HG03521 (cell line): ENCODE data around the gene CPSF4.

ENCODE experiments used
- ATAC-seq: cut with Tn5 transposase; IDR thresholded peaks from one replicate; pipeline ENCODE4 v1.9.1; 2021; ENCODE audit warnings: mild to moderate bottlenecking, moderate library complexity; ENCODE audit not compliant: unreplicated experiment

Gene CPSF4

GRCh38 chr7:99438573-99439480 is at the start of gene CPSF4, which contains the start of gene PTCD1:
Gene CPSF4, plus strand, starts transcription at chr7:99438943. Its CDS starts 140 bp downstream, at chr7:99439083.
Gene PTCD1, minus strand, starts transcription at chr7:99438798. Its CDS starts 3,556 bp downstream, at chr7:99435242.
- ATAC-seq: peak; percentile 93

- no peak for ATAC-seq
Observed at GRCh38 chr7:99389772-99390171, 49.0 kb upstream of the CPSF4 start.

- ATAC-seq: no peak
Observed at GRCh38 chr7:99390941-99391602, 47.7 kb upstream of the CPSF4 start.

- no peak for ATAC-seq
Observed at GRCh38 chr7:99392046-99392445, 46.7 kb upstream of the CPSF4 start.

DNA sequence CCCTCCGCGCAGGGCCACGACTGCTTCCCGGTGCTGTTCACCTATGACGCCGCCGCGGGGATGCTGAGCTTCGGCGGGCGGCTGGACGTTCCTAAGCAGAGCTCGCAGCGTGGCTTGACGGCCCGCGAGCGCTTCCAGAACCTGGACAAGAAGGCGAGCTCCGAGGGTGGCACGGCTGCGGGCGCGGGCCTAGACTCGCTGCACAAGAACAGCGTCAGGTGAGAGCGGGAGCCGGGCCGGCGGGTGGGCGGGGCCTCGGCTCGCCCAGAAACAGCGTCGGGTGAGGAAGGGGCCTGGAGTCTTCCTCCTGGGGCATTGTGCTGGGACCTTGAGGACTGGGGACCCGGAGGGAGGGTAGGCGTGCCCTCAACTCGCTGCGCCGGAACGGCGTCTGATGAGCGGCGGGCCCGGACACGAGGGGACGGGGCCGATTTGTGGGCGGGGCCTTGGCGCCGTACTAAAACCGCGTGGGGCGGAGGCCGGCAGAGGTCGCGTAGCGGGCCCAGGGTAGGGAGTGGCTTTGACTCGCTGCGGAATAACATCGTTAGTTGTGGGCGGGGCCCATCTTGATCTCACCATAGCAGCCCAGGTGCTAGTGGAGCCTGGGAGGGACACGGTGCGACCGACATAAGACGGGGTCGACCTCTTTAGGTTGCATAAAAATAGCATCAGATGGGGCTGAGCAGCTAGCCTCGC is 45.9 kb upstream of the CPSF4 start:
- ATAC-seq: peak; percentile 74

- ATAC-seq: no peak
Observed at GRCh38 chr7:99393355-99394187, 45.2 kb upstream of the CPSF4 start.

- no peak for ATAC-seq
Observed at GRCh38 chr7:99394188-99394502, 44.6 kb upstream of the CPSF4 start.

GRCh38 chr7:99395616-99396327 is 43.0 kb upstream of the CPSF4 start:
- ATAC-seq: no peak

DNA sequence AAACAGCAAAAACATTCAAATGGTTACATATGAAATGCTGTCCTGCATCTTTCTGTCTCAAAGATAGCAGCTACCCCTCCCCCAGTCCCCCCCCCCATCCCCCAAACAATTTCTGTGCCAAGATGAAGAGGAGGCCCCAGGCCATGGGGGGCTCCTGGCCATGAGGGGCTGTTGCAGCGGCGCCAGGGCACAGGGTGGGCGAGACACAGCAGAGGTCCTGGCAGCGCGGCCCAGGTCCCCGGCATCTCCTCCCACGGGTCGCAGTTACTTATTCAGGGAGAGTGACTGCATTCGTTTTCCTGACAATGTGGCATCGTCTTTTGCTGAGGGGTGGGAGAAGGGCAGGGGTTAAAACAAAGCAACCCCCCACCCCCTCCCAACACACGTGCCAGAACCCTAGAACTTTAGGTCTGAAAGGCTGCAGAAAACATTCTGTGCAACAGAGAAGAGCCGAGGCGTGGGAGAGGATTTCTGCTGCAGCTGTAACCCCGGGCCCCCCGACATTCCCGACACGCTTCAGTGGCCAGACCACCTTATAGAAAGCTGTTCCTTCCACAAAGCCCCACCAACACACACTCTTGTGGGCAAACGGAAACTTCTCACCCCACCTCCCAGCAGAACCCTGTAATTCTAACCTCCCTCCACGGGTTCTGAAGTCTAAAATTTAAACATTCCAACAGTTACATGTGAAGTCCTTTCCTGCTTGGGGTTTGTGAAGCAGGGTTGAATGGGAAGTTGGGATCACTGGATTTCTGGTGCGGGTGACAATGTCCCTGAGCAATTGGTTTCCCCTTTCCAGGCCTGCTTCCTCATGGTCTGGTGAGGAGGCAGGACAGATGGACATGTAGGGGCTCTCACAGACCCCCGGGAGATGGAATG is 42.1 kb upstream of the CPSF4 start:
- ATAC-seq: no peak

DNA sequence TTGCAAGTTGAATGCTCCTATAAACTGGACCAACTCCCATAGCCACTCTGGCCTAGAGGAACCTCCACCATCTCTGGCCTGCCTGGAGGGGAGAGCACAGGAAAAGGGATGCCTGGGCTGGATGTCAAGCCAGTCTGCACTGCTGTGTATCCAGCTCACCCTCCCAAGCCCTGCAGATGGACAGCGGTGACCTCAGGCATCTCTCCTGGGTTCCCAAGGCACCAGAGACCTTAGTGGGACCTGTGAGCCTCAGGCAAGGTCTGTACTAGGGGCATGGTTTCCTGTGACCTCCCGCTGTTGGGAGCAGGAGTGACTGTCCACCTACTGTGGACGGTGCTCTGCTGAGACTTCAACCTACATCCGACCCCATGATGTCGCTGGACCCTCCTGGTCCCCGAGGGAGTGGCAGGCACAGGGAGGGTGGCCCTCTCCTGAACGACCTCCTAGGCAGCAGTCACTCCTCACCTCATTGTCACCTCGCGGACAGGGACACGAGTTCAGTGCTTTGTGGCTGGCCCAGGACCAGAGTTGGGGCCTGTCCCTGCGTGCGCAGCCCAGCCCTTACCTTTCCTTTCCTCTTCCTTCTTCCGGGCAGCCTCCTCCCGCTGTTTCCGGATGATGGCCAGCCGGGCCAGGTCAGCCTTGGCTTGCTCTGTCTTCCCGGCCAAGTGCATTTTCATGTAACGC is 41.3 kb upstream of the CPSF4 start:
- no peak for ATAC-seq

DNA sequence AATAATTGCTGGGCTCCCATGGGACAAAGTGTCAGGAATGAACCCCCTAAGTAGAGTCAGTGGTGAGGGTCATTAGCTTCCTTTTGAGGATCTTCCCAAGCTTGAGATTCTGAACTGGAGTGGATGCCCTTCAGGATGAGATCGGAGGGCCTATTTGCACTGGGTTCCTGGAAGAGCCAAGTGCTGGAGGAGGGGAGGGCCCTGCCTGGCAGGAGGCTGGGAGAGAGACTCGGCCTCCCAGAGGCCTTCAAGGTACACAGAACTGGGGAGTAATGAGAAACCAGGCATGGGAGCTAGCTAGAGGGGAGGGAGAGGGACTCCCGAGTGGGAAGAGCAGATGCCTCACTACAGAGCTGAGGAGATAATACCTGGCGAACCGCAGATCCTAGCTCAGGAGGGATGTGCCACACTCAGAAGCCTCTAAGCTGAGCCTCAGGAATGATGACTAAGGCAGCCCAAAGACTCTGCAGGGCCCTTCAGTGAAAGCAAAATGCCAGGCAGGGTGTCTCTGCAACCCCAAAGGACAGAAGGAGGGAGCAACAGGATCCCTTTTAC is 39.8 kb upstream of the CPSF4 start:
- ATAC-seq: no peak

- ATAC-seq: no peak
Observed at GRCh38 chr7:99399597-99399996, 39.1 kb upstream of the CPSF4 start.

GRCh38 chr7:99402854-99403253 is 35.9 kb upstream of the CPSF4 start:
- no peak for ATAC-seq

- ATAC-seq: no peak
Observed at GRCh38 chr7:99403764-99404163, 35.0 kb upstream of the CPSF4 start.

- ATAC-seq: no peak
Observed at GRCh38 chr7:99404235-99404976, 34.3 kb upstream of the CPSF4 start.

DNA sequence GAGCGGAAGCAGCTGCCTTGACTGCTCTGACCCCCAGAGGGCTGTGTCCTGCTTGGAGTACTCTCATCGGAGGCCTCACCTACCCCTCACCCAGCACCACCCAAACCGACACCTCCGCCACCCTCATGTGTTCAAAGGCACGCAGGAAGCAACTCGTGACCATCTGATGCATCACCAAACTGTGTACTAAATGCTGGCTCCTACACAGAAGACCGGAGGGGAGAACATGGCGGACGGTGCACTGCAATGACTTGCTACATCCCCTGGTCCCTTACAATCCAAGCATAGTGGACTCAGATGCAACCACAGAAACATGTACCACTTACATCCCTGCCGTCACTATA is 33.8 kb upstream of the CPSF4 start:
- no peak for ATAC-seq

DNA sequence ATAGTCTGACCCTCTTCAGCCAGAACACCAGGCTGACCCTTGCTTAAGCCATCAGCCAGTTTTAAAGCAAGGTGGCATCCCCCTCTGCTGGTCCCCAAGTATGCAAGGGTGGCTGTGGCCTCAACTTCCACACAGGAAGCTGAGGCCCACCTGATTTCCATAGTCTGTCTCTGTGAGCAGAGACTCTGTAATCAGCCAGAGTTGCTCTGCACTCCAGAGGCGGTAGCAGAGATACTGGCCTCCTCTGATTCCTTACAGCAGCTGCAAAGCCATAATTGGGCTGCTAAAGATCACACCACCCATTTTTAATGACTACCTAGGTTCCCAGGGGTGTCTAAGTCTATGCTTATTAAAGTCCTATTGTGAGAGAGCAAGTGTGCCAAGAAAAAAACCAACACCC is 32.2 kb upstream of the CPSF4 start:
- ATAC-seq: no peak
